Activated CD8-positive, alpha-beta T cell treated with anti-CD3 and anti-CD28 coated beads for 36 hours (primary cell): ENCODE data around the gene PHKA2. TPM values are rescaled to one million over a fixed set of nuclear protein-coding genes. Genes with fewer than 3 reads are reported as not detected.

ENCODE experiments used
- ATAC-seq: fragments of 200-7000 bp; cut with Tn5 transposase; one replicate; pipeline ENCODE4 v1.10.0; 2021; ENCODE audit warnings: mild to moderate bottlenecking, moderate library complexity
- CTCF ChIA-PET: fragments of 350-600 bp; sonication (Branson Sonifier 250); formaldehyde crosslinking; loops from one replicate; lab custom pipeline; 2021; ENCODE audit warnings: antibody characterized with exemption; lab: Charles Lee
- POLR2A ChIA-PET: fragments of 350-600 bp; sonication (Branson Sonifier 250); formaldehyde crosslinking; loops from one replicate; lab custom pipeline; 2021; ENCODE audit warnings: antibody characterized with exemption; lab: Charles Lee
- DNase-seq: peaks from one replicate; pipeline ENCODE4 v3.0.0-alpha.2; 2020
- H3K27ac Mint-ChIP-seq: one replicate; pipeline ENCODE4 v1.8.0; 2021; ENCODE audit warnings: mild to moderate bottlenecking, mixed read lengths
- H3K27me3 Mint-ChIP-seq: one replicate; pipeline ENCODE4 v1.8.0; 2021; ENCODE audit warnings: mixed read lengths
- H3K36me3 Mint-ChIP-seq: one replicate; pipeline ENCODE4 v1.8.0; 2021; ENCODE audit warnings: low read depth, mixed read lengths
- H3K4me1 Mint-ChIP-seq: one replicate; pipeline ENCODE4 v1.8.0; 2021; ENCODE audit warnings: low read depth, mixed read lengths
- H3K4me3 Mint-ChIP-seq: one replicate; pipeline ENCODE4 v1.8.0; 2021; ENCODE audit warnings: mild to moderate bottlenecking, moderate library complexity, mixed read lengths
- H3K9me3 Mint-ChIP-seq: one replicate; pipeline ENCODE4 v1.8.0; 2021; ENCODE audit warnings: mixed read lengths
- intact Hi-C: fragments of 100-400 bp; cut with micrococcal nuclease; formaldehyde crosslinking; loops from one replicate; pipeline ENCODE4 v1.10.0; 2022
- total RNA-seq, 2 experiments: library from RNA; stranded (reverse); gene quantifications; one replicate each; pipeline ENCODE4 v1.2.3, GENCODE V29; 2021
- TF ChIP-seq, protein P1 (sequence below): fragments of 200-600 bp; IDR thresholded peaks from one replicate; pipeline ENCODE4 v1.8.0; 2022; ENCODE audit warnings: antibody characterized with exemption, mild to moderate bottlenecking

The PHKA2 gene
- total RNA-seq, 2 experiments from 2014 or later, result 23.3 to 26.1 TPM

- no peaks in the 10 kb centered on the region for H3K27me3 Mint-ChIP-seq
- no peak overlapping the region for H3K27ac Mint-ChIP-seq
- H3K36me3 Mint-ChIP-seq, result no peaks in the 10 kb centered on the region
- no peak overlapping the region for H3K4me3 Mint-ChIP-seq
- TF ChIP-seq, protein P1, sequence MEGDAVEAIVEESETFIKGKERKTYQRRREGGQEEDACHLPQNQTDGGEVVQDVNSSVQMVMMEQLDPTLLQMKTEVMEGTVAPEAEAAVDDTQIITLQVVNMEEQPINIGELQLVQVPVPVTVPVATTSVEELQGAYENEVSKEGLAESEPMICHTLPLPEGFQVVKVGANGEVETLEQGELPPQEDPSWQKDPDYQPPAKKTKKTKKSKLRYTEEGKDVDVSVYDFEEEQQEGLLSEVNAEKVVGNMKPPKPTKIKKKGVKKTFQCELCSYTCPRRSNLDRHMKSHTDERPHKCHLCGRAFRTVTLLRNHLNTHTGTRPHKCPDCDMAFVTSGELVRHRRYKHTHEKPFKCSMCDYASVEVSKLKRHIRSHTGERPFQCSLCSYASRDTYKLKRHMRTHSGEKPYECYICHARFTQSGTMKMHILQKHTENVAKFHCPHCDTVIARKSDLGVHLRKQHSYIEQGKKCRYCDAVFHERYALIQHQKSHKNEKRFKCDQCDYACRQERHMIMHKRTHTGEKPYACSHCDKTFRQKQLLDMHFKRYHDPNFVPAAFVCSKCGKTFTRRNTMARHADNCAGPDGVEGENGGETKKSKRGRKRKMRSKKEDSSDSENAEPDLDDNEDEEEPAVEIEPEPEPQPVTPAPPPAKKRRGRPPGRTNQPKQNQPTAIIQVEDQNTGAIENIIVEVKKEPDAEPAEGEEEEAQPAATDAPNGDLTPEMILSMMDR, result no peak
- ATAC-seq, result no peak
- CTCF ChIA-PET, result no interaction called here
- POLR2A ChIA-PET, result no interaction called here
- no peaks in the 10 kb centered on the region for H3K9me3 Mint-ChIP-seq
- intact Hi-C loops, result no loop called here
- peaks cover 3% of the 10 kb centered on the region for H3K4me1 Mint-ChIP-seq
- DNase-seq, result no peak
Measured at GRCh38 chrX:18893536-18893935, 90.4 kb downstream of the PHKA2 start.

DNA sequence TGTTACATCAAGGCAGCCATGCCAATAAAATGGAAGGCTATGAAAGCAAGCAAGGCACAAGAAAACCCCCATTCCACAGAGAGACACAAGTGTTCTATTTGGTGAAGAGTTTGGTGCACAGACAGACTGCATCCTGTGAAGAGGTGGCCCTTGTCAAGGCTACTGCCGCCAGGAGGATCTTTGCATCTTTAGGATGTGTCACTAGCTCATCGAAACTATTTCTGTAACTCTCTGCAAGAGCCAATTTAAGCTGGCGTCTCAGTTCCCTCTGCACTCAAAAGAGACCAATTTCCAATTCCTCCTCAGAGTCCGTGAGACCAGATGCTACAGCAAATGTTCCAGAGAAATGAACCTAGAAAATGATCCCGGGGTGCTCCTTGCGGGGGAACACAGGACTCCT, 91.0 kb downstream of the PHKA2 start:
- Mint-ChIP-seq H3K9me3 (no peaks in the 10 kb centered on the region), H3K4me3 (no peak overlapping the region), H3K36me3 (no peaks in the 10 kb centered on the region), H3K27me3 (no peaks in the 10 kb centered on the region), H3K27ac (no peak overlapping the region), H3K4me1 (peaks cover 3% of the 10 kb centered on the region)
- CTCF ChIA-PET, result no interaction called here
- TF ChIP-seq, protein P1, result no peak
- intact Hi-C loops, result no loop called here
- POLR2A ChIA-PET, result no interaction called here
- no peak for ATAC-seq
- DNase-seq, result no peak

- ChIA-PET POLR2A (no interaction called here), CTCF (no interaction called here)
- DNase-seq (no peak), ATAC-seq (no peak)
- Mint-ChIP-seq H3K4me3 (no peak overlapping the region), H3K9me3 (no peaks in the 10 kb centered on the region), H3K4me1 (peaks cover 12% of the 10 kb centered on the region), H3K36me3 (no peaks in the 10 kb centered on the region), H3K27me3 (no peaks in the 10 kb centered on the region), H3K27ac (no peak overlapping the region)
- TF ChIP-seq, protein P1, result no peak
- intact Hi-C loops, result no loop called here
Measured at GRCh38 chrX:18891548-18891945, 92.4 kb downstream of the PHKA2 start.

GRCh38 chrX:18890724-18891547, 93.0 kb downstream of the PHKA2 start:
- Mint-ChIP-seq H3K27ac (no peak overlapping the region), H3K36me3 (no peaks in the 10 kb centered on the region), H3K4me1 (peaks cover 17% of the 10 kb centered on the region), H3K4me3 (no peak overlapping the region), H3K27me3 (no peaks in the 10 kb centered on the region), H3K9me3 (no peaks in the 10 kb centered on the region)
- POLR2A ChIA-PET, result interaction anchor here (0.6 kb wide), 1 partner anchor 857 kb away, joined by 3 read pairs; no protein-coding TSS in a partner anchor
- DNase-seq (no peak), ATAC-seq (no peak)
- CTCF ChIA-PET, result no interaction called here
- intact Hi-C loops, result no loop called here
- TF ChIP-seq, protein P1, result no peak

GRCh38 chrX:18890049-18890381, 93.9 kb downstream of the PHKA2 start:
- no peaks in the 10 kb centered on the region for H3K9me3 Mint-ChIP-seq
- H3K4me3 Mint-ChIP-seq, result no peak overlapping the region
- intact Hi-C loops, result no loop called here
- CTCF ChIA-PET, result no interaction called here
- no peaks in the 10 kb centered on the region for H3K27me3 Mint-ChIP-seq
- ATAC-seq, result no peak
- H3K27ac Mint-ChIP-seq, result no peak overlapping the region
- H3K4me1 Mint-ChIP-seq, result peaks cover 25% of the 10 kb centered on the region
- H3K36me3 Mint-ChIP-seq, result no peaks in the 10 kb centered on the region
- TF ChIP-seq, protein P1, result no peak
- no peak for DNase-seq
- POLR2A ChIA-PET, result no interaction called here
